Uterus (tissue), 2 donors: ENCODE results near the gene CDK9.
"Not testable (repeated sequence)": the region's sequence is repeated elsewhere in the genome, so short reads cannot be mapped to it uniquely, and the experiment has no call there.

Source experiments
- POLR2A ChIP-seq, 2 donors: fragments of 450-650 bp; IDR thresholded peaks; one replicate each; pipeline ENCODE4 v1.6.1; 2016; ENCODE audit warnings: antibody characterized with exemption in 2 of 2, mild to moderate bottlenecking in 1 of 2, moderate library complexity in 1 of 2
- TF ChIP-seq, protein P1 (sequence below), 4 experiments: fragments of 200-600 bp in 2 of 4; fragments of 450-650 bp in 2 of 4; sonication (generic) in 2 of 4; IDR thresholded peaks; one replicate each; pipeline ENCODE4 v1.5.1; 2016 to 2019; ENCODE audit warnings: antibody characterized with exemption in 4 of 4, mild to moderate bottlenecking in 2 of 4, moderate library complexity in 1 of 4

DNA sequence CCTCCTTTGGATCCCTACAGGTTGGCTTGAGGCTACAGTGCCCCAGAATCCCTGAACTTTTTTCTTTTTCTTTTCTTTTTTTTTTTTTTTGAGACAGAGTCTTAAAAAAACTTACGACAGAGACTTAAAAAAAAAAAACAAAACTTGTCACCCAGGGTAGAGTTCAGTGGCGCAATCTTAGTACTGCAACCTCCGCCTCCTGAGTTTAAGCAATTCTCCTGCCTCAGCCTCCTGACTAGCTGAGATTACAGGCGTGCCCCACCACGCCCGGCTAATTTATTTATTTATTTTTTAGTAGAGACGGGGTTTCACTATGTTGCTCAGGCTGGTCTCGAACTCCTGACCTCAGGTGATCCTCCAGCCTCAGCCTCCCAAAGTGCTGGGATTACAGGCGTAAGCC is 4.9 kb upstream of the CDK9 start:
- TF ChIP-seq POLR2A (IDR thresholded peaks at IDR 0.05) = not testable (repeated sequence)
- TF ChIP-seq, protein P1, sequence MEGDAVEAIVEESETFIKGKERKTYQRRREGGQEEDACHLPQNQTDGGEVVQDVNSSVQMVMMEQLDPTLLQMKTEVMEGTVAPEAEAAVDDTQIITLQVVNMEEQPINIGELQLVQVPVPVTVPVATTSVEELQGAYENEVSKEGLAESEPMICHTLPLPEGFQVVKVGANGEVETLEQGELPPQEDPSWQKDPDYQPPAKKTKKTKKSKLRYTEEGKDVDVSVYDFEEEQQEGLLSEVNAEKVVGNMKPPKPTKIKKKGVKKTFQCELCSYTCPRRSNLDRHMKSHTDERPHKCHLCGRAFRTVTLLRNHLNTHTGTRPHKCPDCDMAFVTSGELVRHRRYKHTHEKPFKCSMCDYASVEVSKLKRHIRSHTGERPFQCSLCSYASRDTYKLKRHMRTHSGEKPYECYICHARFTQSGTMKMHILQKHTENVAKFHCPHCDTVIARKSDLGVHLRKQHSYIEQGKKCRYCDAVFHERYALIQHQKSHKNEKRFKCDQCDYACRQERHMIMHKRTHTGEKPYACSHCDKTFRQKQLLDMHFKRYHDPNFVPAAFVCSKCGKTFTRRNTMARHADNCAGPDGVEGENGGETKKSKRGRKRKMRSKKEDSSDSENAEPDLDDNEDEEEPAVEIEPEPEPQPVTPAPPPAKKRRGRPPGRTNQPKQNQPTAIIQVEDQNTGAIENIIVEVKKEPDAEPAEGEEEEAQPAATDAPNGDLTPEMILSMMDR (IDR thresholded peaks at IDR 0.05) = not testable (repeated sequence)
